Endothelial cell (in vitro differentiated cells): ENCODE data around the gene TMEM242. TPM values are rescaled to one million over a fixed set of nuclear protein-coding genes. Genes with fewer than 3 reads are reported as not detected.

Source experiments
- DNase-seq: peaks from one replicate; pipeline ENCODE4 v3.0.0; 2021; ENCODE audit warnings: low spot score
- H3K27ac Mint-ChIP-seq: one replicate; pipeline ENCODE4 v1.8.0; 2021; ENCODE audit warnings: mixed read lengths, inconsistent platforms; ENCODE audit not compliant: unreplicated experiment
- H3K27me3 Mint-ChIP-seq: one replicate; pipeline ENCODE4 v1.8.0; 2021; ENCODE audit warnings: mild to moderate bottlenecking, moderate library complexity, mixed read lengths, inconsistent platforms; ENCODE audit not compliant: unreplicated experiment
- H3K36me3 Mint-ChIP-seq: one replicate; pipeline ENCODE4 v1.8.0; 2021; ENCODE audit warnings: mild to moderate bottlenecking, low read depth, mixed read lengths, inconsistent platforms; ENCODE audit not compliant: unreplicated experiment
- H3K4me1 Mint-ChIP-seq: one replicate; pipeline ENCODE4 v1.8.0; 2021; ENCODE audit warnings: mild to moderate bottlenecking, mixed read lengths, inconsistent platforms; ENCODE audit not compliant: unreplicated experiment
- H3K4me3 Mint-ChIP-seq: one replicate; pipeline ENCODE4 v1.8.0; 2021; ENCODE audit warnings: mild to moderate bottlenecking, mixed read lengths, inconsistent platforms; ENCODE audit not compliant: unreplicated experiment
- H3K9me3 Mint-ChIP-seq: one replicate; pipeline ENCODE4 v1.8.0; 2021; ENCODE audit warnings: mixed read lengths, inconsistent platforms; ENCODE audit not compliant: unreplicated experiment
- CTCF ChIP-seq: fragments of 200-600 bp; sonication (generic); IDR thresholded peaks from one replicate; pipeline ENCODE4 v1.5.0; 2021; ENCODE audit warnings: antibody characterized with exemption; ENCODE audit not compliant: unreplicated experiment
- total RNA-seq: library from RNA; stranded (reverse); fragmentation: NEBNext Ultra II Directional; extraction: Animal tissue kit (Norgen Biotek cat#: 25700); gene quantifications from one replicate; pipeline ENCODE4 v1.2.1, GENCODE V29; 2021; ENCODE audit not compliant: unreplicated experiment

TMEM242 gene
- total RNA-seq, 1 donor from 2014 or later: 10.8 TPM

- H3K27me3 Mint-ChIP-seq: peaks cover 21% of the 10 kb centered on the region
- H3K9me3 Mint-ChIP-seq: no peaks in the 10 kb centered on the region
- H3K27ac Mint-ChIP-seq: no peak overlapping the region
- no peak for DNase-seq
- no peak for TF ChIP-seq CTCF
- peaks cover 27% of the 10 kb centered on the region for H3K4me1 Mint-ChIP-seq
- H3K4me3 Mint-ChIP-seq: no peak overlapping the region
- peaks cover 9% of the 10 kb centered on the region for H3K36me3 Mint-ChIP-seq
Measured at GRCh38 chr6:157267654-157268053, 55.7 kb downstream of the TMEM242 start.

- H3K4me1 Mint-ChIP-seq: peaks cover 27% of the 10 kb centered on the region
- no peak for TF ChIP-seq CTCF
- H3K4me3 Mint-ChIP-seq: no peak overlapping the region
- H3K27ac Mint-ChIP-seq: no peak overlapping the region
- H3K27me3 Mint-ChIP-seq: peaks cover 21% of the 10 kb centered on the region
- no peak for DNase-seq
- H3K9me3 Mint-ChIP-seq: no peaks in the 10 kb centered on the region
- peaks cover 9% of the 10 kb centered on the region for H3K36me3 Mint-ChIP-seq
Measured at GRCh38 chr6:157267109-157267611, 56.2 kb downstream of the TMEM242 start.

- Mint-ChIP-seq H3K9me3 (no peaks in the 10 kb centered on the region), H3K4me1 (peaks cover 27% of the 10 kb centered on the region), H3K36me3 (peaks cover 9% of the 10 kb centered on the region), H3K4me3 (no peak overlapping the region), H3K27ac (no peak overlapping the region), H3K27me3 (peaks cover 23% of the 10 kb centered on the region)
- no peak for TF ChIP-seq CTCF
- no peak for DNase-seq
Measured at GRCh38 chr6:157266274-157267101, 56.8 kb downstream of the TMEM242 start.

- DNase-seq: no peak
- H3K27me3 Mint-ChIP-seq: peaks cover 19% of the 10 kb centered on the region
- no peaks in the 10 kb centered on the region for H3K9me3 Mint-ChIP-seq
- peaks cover 27% of the 10 kb centered on the region for H3K4me1 Mint-ChIP-seq
- H3K4me3 Mint-ChIP-seq: no peak overlapping the region
- no peak overlapping the region for H3K27ac Mint-ChIP-seq
- TF ChIP-seq CTCF: no peak
- H3K36me3 Mint-ChIP-seq: peaks cover 9% of the 10 kb centered on the region
Measured at GRCh38 chr6:157265635-157266034, 57.7 kb downstream of the TMEM242 start.

- no peak for TF ChIP-seq CTCF
- Mint-ChIP-seq H3K27ac (no peak overlapping the region), H3K9me3 (no peaks in the 10 kb centered on the region)
Measured at GRCh38 chr6:157265186-157265585, 58.1 kb downstream of the TMEM242 start.

More at GRCh38 chr6:157265186-157265585, 58.1 kb downstream of the TMEM242 start:
- Mint-ChIP-seq H3K4me3 (no peak overlapping the region), H3K27me3 (peaks cover 16% of the 10 kb centered on the region), H3K4me1 (peaks cover 25% of the 10 kb centered on the region), H3K36me3 (peaks cover 6% of the 10 kb centered on the region)
- no peak for DNase-seq
